Adipose tissue (tissue), 3 donors: Measurements from ENCODE around the gene C1QTNF9. TPM values are rescaled to one million over a fixed set of nuclear protein-coding genes. Genes with fewer than 3 reads are reported as not detected.
"Not testable (repeated sequence)": the region's sequence is repeated elsewhere in the genome, so short reads cannot be mapped to it uniquely, and the experiment has no call there.

Experiments
- H3K27ac ChIP-seq: one replicate; pipeline ENCODE4 v1.5.1; 2013; ENCODE audit warnings: low read depth, low read length
- WGBS, 3 donors: extraction: QIAGEN DNeasy Blood & Tissue Kit; methylation state at CpG; one replicate each; pipeline ENCODE4 v1.1.7; 2013; 5-methylcytosine and 5-hydroxymethylcytosine counted together
- polyA plus RNA-seq, 3 donors: library from polyadenylated mRNA; stranded (reverse); fragments of 200-250 nt; gene quantifications; one replicate each; pipeline ENCODE4 v1.2.3, GENCODE V29; 2013
- donor health status: healthy with polysubstance abuse.
- donor health status: Bipolar disorder and iron deficiency.
- donor health status: healthy.

The C1QTNF9 gene
- polyA plus RNA-seq, 3 donors: 0.22 to 3.3 (median 1.3) TPM

DNA sequence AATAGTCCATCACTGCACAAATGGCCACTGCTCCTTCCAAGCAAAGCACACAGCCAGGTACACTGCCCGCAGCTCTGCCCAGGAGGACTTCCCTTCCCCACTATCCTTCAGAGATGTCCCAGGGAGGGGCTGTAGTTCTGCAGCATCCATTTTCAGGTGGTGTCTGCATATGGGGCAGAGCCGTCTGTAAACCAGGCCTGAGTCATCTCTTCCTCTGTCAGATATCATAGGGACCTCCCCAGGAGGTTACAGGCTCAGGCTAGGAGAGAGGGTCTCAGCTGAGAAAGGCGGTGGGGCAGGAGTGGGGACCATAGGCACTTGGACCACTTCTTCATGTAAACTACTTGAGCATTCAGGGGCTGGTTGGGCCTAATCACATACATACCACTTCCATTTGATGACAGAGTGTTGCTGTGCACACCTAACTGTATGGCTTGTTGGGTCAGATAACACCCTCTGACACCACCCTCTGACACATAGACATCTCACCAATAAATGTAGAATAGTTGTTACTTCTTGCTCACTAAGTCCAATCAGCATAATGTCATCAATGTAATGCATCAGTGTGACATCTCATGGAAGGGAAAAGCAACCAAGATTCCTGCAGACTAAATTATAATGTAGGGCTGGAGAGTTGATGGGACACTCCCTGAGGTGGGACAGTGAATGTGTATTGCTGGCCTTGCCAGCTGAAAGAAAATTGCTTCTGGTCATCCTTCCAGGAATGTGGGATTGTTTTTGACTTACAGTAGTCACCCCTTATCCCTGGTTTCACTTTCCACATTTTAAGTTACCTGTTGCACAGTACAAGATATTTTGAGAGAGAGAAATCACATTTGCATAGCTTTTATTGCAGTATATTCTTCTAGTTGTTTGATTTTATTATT lies 40.6 kb downstream of the C1QTNF9 start:
- WGBS, 3 donors: 86 to 98% (median 89%) methylated on average over 3 of the region's 3 CpGs
- H3K27ac ChIP-seq: not testable (repeated sequence)

DNA sequence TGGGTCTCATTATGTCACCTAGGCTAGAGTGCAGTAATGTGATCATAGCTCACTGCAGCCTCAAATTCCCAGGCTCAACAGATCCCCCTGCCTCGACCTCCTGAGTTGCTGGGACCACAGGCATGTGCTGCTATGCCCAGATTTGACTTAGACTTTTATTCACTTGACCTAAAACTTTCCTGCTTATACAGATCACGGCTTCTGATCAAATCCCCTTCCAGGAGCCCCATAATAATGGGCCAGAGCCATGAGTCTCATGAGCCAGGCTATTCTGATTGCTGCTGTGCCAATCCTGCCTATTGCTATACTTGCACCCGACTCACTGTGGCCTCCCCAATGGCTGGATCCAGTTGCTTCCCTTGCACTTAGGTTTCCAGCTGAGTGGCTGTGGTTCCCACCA lies 42.0 kb downstream of the C1QTNF9 start:
- no peak overlapping the region for H3K27ac ChIP-seq
- 75 to 89% (median 84%) methylated on average over 3 of the region's 3 CpGs for WGBS, 3 donors

DNA sequence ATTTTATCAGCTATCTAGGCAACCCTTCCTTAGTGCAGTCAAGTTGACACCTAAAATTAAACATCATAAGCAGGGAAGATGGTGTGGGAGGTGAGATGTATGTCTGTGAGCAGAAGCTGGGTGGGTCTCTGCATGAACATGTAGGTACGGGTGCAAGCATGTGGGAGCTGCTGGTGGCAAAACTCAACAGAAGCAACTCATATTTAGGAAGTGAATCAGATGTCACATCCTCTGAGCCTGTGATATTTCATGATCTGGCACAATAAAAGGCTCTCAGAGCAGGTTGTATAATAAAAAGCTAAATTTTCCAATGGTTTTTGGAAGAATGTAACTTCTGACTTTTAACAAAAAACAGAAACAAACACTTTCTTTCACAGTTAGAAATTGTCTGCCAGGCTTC lies 44.4 kb downstream of the C1QTNF9 start:
- H3K27ac ChIP-seq: no peak overlapping the region
- 59 to 93% (median 63%) methylated on average over 1 of the region's 1 CpG for WGBS, 3 donors

DNA sequence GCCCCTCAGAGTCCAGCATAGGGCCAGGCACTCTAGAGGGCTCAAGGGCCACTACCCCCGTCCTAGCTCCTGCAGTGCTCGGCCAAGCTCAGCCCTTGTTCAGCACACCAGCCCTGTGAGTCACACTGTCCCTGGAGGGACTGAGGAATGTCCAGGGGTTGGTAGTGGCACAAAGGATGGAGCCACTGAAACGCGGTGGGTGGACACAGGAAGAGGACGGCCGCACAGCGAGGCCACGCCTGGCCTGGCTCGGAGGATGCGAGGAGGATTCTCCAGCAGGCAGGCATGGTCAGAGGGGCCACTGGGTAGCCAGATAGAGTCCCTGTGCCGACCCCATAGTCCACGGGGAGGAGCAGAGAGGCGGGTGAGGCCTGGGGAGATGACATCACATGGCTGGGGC lies 45.7 kb downstream of the C1QTNF9 start:
- H3K27ac ChIP-seq: no peak overlapping the region
- WGBS, 3 donors: 90 to 92% (median 91%) methylated on average over 12 to 13 of the region's 13 CpGs

DNA sequence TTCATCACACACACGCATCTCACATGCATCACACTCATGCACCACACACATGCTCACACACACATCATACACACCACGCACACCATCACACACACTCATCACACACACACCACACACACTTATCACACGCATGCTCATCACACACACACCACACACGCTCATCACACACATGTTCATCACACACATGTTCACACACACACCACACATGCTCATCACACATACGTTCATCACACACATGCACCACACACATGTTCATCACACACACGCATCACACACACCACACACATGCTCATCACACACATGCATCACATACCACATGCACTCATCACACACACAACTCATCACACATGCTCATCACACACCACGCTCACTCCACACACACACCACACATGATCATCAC lies 46.9 kb downstream of the C1QTNF9 start:
- no peak overlapping the region for H3K27ac ChIP-seq
- WGBS, 3 donors: 89 to 92% (median 90%) methylated on average over 7 of the region's 7 CpGs

DNA sequence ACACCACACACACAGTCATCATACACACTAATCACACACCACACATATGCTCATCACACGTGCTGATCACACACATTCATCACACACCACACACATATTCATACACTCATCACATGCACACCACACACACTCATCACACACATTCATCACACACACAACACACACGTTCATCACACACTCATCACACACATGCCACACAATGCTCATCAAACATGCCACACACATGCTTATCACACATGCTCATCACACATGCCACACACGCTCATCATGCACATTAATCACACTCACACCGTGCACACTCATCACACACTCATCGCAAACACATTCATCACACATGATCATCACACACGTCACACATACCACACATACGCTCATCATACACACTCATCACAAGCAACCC lies 47.5 kb downstream of the C1QTNF9 start:
- H3K27ac ChIP-seq: no peak overlapping the region
- 92 to 98% (median 95%) methylated on average over 7 of the region's 7 CpGs for WGBS, 3 donors

DNA sequence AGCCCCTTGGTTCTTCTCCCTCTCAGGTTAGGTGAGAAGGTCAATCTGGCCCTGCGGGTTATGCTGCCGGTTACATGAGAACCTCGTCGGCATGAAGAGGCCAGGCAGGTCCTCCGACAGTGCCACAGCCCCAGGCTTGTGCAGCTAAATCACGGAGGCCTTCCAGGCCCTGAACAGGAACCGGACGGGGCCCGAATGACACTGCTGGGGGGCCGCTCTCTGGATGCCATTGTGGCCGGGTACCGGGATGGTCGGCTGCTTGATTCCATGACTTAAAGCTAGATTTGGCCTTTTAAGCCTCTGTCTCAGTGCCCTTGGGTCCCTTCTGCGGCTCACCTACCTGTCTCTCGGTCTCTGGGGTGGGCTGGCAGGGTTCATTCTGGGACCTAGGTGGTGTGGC lies 48.4 kb downstream of the C1QTNF9 start:
- H3K27ac ChIP-seq: no peak overlapping the region
- 88 to 96% (median 96%) methylated on average over 15 of the region's 15 CpGs for WGBS, 3 donors

DNA sequence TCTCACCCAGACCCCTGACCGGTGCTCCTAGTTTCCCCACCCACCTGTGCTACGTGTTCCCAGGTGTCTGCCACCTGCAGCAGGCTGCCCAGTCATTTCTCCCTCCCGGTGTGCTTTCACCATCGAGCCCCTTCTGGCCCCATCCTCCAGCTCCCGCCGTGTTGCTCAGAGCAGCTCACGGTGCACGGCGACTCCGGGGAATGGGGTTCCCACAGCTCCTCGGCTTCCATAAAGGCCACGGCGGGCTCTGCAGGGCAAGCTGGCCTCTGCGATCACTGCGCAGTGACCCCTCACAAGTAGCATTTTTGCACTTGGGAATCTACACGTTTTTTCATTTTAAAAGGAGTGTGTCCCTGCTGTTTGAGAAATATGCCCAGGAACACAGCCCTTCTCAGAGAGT lies 49.5 kb downstream of the C1QTNF9 start:
- not testable (repeated sequence) for H3K27ac ChIP-seq
- WGBS, 3 donors: 78 to 84% (median 83%) methylated on average over 13 to 16 of the region's 16 CpGs

DNA sequence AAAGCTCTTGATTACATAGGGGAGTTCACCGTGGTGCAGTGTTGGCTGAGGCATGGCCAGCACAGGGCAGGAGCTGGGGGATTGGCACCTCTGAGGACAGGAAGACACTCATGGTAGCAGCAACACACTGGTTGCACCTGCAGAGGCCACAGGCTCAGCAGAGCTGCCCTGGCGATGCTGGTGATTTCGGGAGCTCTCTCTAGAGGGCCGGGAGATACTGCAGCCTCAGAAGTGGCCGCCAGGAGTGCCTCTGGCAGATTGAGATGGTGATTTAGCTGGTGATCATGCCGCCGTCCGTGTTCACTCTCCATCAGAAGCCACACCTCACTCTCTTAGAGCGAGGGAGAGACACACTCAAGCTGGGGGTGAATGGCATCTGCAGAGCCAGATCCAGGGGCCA lies 49.9 kb downstream of the C1QTNF9 start:
- H3K27ac ChIP-seq: not testable (repeated sequence)
- 58 to 69% (median 64%) methylated on average over 9 of the region's 9 CpGs for WGBS, 3 donors

DNA sequence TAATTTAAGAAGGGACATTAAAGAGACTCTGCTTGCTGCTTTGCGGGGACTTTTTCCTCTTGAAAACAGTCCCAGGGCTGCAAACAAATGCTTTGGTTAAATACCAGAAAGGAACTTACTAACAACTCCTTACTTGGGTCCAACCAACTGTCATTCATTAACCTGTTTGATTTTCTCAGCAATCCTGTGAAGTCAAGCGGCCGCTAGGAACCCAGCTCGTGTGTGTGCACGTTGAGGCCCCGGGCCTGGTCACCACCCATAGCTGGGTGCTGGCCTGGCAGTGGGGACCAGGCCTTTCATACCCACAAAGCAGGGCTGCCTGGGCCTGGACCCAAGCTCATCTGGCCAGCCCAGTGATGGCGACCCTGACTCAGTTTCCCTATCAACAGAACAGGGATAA lies 50.7 kb downstream of the C1QTNF9 start:
- no peak overlapping the region for H3K27ac ChIP-seq
- WGBS, 3 donors: 73 to 95% (median 94%) methylated on average over 7 of the region's 7 CpGs

DNA sequence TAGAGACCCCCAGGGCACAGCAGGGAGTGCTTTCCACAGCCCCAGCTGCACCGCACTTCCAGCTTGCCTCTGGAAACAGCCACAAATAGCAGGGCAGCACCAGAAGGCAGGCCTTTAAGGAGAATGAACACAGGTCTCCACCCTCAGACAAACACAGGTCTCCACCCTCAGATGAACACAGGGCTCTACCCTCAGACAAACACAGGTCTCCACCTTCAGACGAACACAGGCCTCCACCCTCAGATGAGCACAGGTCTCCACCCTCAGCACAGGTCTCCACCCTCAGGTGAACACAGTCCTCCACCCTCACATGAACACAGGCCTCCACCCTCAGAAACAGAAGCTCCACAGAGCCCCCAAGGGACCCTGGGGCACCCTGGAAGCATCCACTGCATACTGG lies 51.7 kb downstream of the C1QTNF9 start:
- WGBS, 3 donors: 79 to 90% (median 85%) methylated on average over 2 of the region's 2 CpGs
- H3K27ac ChIP-seq: no peak overlapping the region

DNA sequence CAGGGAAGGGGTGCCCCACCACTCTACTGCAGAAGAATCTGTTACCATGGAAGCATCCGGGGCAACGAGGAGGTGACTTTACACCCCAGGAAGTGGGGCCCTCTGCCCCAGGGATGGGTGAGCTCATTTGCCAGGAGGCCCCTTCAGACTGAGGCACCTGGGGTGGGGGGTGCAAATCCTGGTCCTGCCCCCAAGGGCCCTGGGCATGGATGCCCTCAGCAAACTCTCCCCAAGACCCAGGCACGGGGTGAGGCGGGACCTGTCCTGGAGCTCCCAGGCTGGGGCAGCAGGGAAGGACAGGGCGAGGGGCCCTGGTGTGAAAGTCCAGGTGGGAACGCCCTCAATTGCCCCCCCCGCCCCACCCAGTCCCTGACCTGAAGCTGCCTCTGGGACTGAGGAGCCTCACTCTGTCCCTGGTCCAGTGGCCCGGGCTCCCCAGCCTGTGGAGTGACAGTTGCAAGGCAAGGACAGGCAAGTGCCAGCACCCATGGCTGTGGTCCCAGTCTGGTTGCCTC lies 52.5 kb downstream of the C1QTNF9 start:
- H3K27ac ChIP-seq: no peak overlapping the region
- WGBS, 3 donors: 75 to 82% (median 79%) methylated on average over 7 to 8 of the region's 8 CpGs

DNA sequence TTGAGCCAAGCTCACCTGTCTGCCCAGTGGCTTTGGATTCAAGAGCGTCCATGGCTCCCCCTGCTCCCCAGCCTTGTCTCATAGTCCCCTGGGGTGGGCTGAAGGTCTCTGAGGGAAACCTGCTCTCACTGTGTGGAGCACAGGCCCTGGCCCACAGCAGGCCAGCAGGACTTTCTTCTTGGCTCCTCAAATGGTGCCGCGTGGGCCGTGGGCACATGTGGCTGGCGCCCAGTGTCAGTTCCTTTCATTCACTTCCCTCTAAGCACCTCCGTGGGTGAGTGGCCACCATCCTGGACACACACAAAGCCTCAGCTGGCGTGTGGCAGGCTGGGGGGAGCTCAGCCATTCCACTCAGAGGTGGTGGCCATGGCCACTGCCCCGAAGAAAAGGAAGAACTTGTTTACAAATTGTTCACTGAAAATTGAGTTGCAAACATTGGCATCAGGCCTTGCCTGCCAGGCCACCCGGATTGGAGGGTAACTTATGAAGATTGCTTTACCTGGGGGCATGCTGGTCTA lies 53.1 kb downstream of the C1QTNF9 start:
- WGBS, 3 donors: 82 to 87% (median 82%) methylated on average over 9 of the region's 9 CpGs
- H3K27ac ChIP-seq: no peak overlapping the region

DNA sequence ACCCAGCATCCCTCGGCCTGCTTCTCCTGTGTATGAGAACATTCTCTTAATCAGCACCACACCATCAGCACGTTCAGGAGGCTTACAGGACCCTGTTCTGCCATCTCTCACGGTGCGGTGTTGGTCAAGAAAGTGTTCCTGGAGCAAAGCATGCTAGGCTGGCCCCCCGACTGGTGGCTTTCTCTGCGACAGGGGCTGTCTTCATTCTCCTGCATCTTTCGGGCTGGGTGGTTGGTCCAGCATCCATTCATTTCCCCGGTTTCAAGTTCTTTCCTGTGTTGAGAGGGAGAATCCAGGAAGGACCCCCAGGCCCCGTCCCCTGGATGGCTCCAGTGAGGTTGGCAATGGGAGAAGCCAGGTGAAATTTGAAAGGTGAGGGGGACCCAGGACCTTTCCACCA lies 55.8 kb downstream of the C1QTNF9 start:
- no peak overlapping the region for H3K27ac ChIP-seq
- WGBS, 3 donors: 83 to 87% (median 85%) methylated on average over 9 of the region's 9 CpGs

DNA sequence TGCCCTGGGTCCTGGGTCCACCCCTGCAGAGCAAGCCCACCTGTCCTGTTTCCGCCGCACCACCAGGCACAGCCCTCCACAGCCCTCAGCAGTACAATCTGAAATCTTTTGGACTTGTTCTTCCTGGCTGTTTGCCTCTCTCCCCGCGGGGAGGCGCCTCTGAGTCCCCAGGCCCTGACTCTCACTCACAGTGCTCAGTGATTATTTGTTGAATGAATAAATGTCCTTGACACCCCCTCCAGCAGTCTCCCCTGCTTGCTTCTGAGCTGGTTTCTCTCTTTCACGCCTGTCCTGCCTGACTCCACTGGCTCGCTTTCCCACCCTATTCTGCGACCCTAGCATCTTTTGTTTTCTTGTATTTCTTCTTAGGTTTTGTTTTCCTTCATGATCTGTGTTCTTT lies 56.9 kb downstream of the C1QTNF9 start:
- WGBS, 3 donors: 90 to 95% (median 92%) methylated on average over 6 of the region's 8 CpGs
- not testable (repeated sequence) for H3K27ac ChIP-seq

DNA sequence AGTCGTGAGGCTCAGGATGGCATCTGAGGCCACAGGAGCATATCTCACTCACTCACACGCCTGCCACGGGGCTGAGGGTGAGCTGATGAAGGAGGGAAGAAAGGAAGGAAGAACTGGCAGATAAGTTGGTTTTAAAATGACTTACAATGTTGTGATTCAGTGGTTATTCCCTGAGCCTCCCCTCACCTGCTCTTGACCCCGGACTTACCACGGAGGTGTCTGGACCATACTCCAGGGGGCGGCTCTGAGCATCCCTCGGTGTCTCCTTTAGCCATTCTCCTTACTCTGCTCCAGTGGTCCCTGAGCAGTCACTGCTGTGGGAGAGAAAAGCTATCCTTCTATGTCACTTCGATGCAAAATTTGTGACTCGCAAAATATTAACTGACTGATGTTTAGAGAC lies 61.9 kb downstream of the C1QTNF9 start:
- 74 to 86% (median 79%) methylated on average over 9 of the region's 9 CpGs for WGBS, 3 donors
- H3K27ac ChIP-seq: not testable (repeated sequence)
